Parietal lobe (tissue), 1 donor: Measurements from ENCODE around the gene APPL2. TPM values are rescaled to one million over a fixed set of nuclear protein-coding genes. Genes with fewer than 3 reads are reported as not detected.

ENCODE experiments used
- total RNA-seq: library from RNA; depleted of rRNA; stranded (reverse); fragments of >200 nt; gene quantifications from one replicate; pipeline ENCODE4 v1.2.3, GENCODE V29; 2014

APPL2 gene
- 94.2 TPM for total RNA-seq

GRCh38 chr12:105235732-105236476 is at the start of gene APPL2:
Gene APPL2, minus strand, starts transcription at chr12:105236174. Its CDS starts 162 bp downstream, at chr12:105236012.

Other genes starting within 250 kb of the APPL2 start
- 26.6 TPM for gene NOPCHAP1, start 249.9 kb downstream of the APPL2 start, total RNA-seq
- 15.7 TPM for gene ALDH1L2, start 151.7 kb downstream of the APPL2 start, total RNA-seq
- 131 TPM for gene WASHC4, start 128.4 kb downstream of the APPL2 start, total RNA-seq
- gene C12orf75, start 94.5 kb upstream of the APPL2 start, total RNA-seq, result 18.8 TPM